T-cell (primary cell): ENCODE data around the gene ASNS. TPM values are rescaled to one million over a fixed set of nuclear protein-coding genes. Genes with fewer than 3 reads are reported as not detected.
A peak's percentile ranks its signal among the peaks of the same experiment; 100 is the strongest.

Experiments
- ATAC-seq, 4 experiments: fragments of 200-7000 bp in 3 of 4; fragments of 150-1000 bp in 1 of 4; cut with Tn5 transposase; replicated peaks in 1 of 4; 1 replicate in 3 of 4; 2 replicates in 1 of 4; pipeline ENCODE4 v1.10.0; 2021; ENCODE audit warnings: moderate library complexity in 3 of 4, mild to moderate bottlenecking in 2 of 4, moderate number of reproducible peaks in 1 of 4
- CTCF ChIA-PET, 2 donors: fragments of 300-600 bp; sonication (Branson Sonifier 250); formaldehyde crosslinking; loops; one replicate each; lab custom pipeline; 2022; ENCODE audit warnings: antibody characterized with exemption in 2 of 2; lab: Charles Lee
- POLR2A ChIA-PET, 2 donors: fragments of 300-600 bp; sonication (Branson Sonifier 250); formaldehyde crosslinking; loops; one replicate each; lab custom pipeline; 2022; ENCODE audit warnings: antibody characterized with exemption in 2 of 2; lab: Charles Lee
- DNase-seq, 35 experiments: peaks; one replicate each; pipeline versions ENCODE4 v3.0.0 to v3.0.0-alpha.2; 2013 to 2023
- H3K27ac ChIP-seq: one replicate; pipeline ENCODE4 v1.5.1; 2013; ENCODE audit warnings: low read length
- H3K27me3 ChIP-seq, 2 experiments: replicated peaks in 1 of 2; 1 replicate in 1 of 2; 2 replicates in 1 of 2; pipeline versions ENCODE4 v1.6.1 to v1.7.0; 2013; ENCODE audit warnings: low read length in 1 of 2, mixed read lengths in 1 of 2; ENCODE audit not compliant: control insufficient read depth in 2 of 2, insufficient read depth in 2 of 2; ENCODE audit errors: extremely low read depth in 1 of 2
- H3K36me3 ChIP-seq, 2 donors: 1 replicate in 1 of 2; 2 replicates in 1 of 2; pipeline versions ENCODE4 v1.6.1 to v1.7.0; 2013; ENCODE audit warnings: low read length in 1 of 2; ENCODE audit not compliant: control insufficient read depth in 2 of 2, insufficient read depth in 1 of 2; ENCODE audit errors: extremely low read depth in 1 of 2
- H3K4me1 ChIP-seq, 2 experiments: 1 replicate in 1 of 2; 2 replicates in 1 of 2; pipeline versions ENCODE4 v1.6.1 to v1.7.0; 2013; ENCODE audit warnings: low read length in 2 of 2, mixed read lengths in 1 of 2; ENCODE audit not compliant: insufficient read depth in 2 of 2, control insufficient read depth in 1 of 2; ENCODE audit errors: extremely low read depth in 1 of 2
- H3K4me3 ChIP-seq, 2 donors: 1 replicate in 1 of 2; 2 replicates in 1 of 2; pipeline versions ENCODE4 v1.5.1 to v1.7.0; 2013; ENCODE audit warnings: mild to moderate bottlenecking in 2 of 2, low read length in 1 of 2, moderate library complexity in 1 of 2; ENCODE audit not compliant: control insufficient read depth in 1 of 2; ENCODE audit errors: extremely low read depth in 1 of 2
- H3K9me3 ChIP-seq: 2 replicates; pipeline ENCODE4 v1.7.0; 2013
- H3K27ac Mint-ChIP-seq, 2 donors: one replicate each; pipeline ENCODE4 v1.8.0; 2020 to 2021; ENCODE audit warnings: mild to moderate bottlenecking in 2 of 2, mixed read lengths in 2 of 2
- H3K27me3 Mint-ChIP-seq, 2 donors: one replicate each; pipeline ENCODE4 v1.8.0; 2021 to 2022; ENCODE audit warnings: mixed read lengths in 2 of 2
- H3K36me3 Mint-ChIP-seq: one replicate; pipeline ENCODE4 v1.8.0; 2021; ENCODE audit warnings: mixed read lengths
- H3K4me1 Mint-ChIP-seq, 3 donors: one replicate each; pipeline ENCODE4 v1.8.0; 2020 to 2022; ENCODE audit warnings: mixed read lengths in 3 of 3, mild to moderate bottlenecking in 1 of 3
- H3K4me3 Mint-ChIP-seq, 3 donors: one replicate each; pipeline ENCODE4 v1.8.0; 2020 to 2022; ENCODE audit warnings: mild to moderate bottlenecking in 3 of 3, mixed read lengths in 3 of 3, moderate library complexity in 3 of 3
- H3K9me3 Mint-ChIP-seq, 3 donors: one replicate each; pipeline ENCODE4 v1.8.0; 2020 to 2022; ENCODE audit warnings: mixed read lengths in 3 of 3
- WGBS: methylation state at CpG from one replicate; pipeline ENCODE4 v1.1.5; 2013; ENCODE audit warnings: missing lambda C conversion rate; ENCODE audit not compliant: insufficient coverage; 5-methylcytosine and 5-hydroxymethylcytosine counted together
- total RNA-seq, 35 experiments: library from RNA in 6 of 35; stranded (reverse) in 6 of 35; fragments of 120-200 nt in 1 of 35; gene quantifications; one replicate each; pipeline versions ENCODE4 v1.2.1 to v1.2.4 and lab custom pipeline; 2013 to 2026

ASNS gene
- total RNA-seq, 5 donors from 2014 or later (not counting 1 experiment from before 2014, with no cell fraction given) = 15.4 to 46.0 (median 27.7) TPM

GRCh38 chr7:97835296-97836138 lies 36.7 kb downstream of the ASNS start:
- no peak overlapping the region for H3K4me3 ChIP-seq
- Mint-ChIP-seq H3K36me3 (no peaks in the 10 kb centered on the region), H3K27ac (no peak overlapping the region), H3K4me3 (no peak overlapping the region), H3K9me3 (no peaks in the 10 kb centered on the region), H3K4me1 (no peaks in the 10 kb centered on the region), H3K27me3 (peaks cover 45 to 50% of the 10 kb centered on the region in 2 donors)
- H3K9me3 ChIP-seq = no peaks in the 10 kb centered on the region
- 95% methylated on average over 3 of the region's 12 CpGs for WGBS
- ChIA-PET POLR2A (no interaction called here), CTCF (interaction anchor here (0.6 to 1.9 kb wide), 10 partner anchors 9 to 1919 kb away, joined by 3 to 8 read pairs (median 4); no protein-coding TSS in a partner anchor)
- H3K36me3 ChIP-seq = no peaks in the 10 kb centered on the region
- H3K27me3 ChIP-seq = peaks cover 7 to 10% of the 10 kb centered on the region in 2 experiments
- no peak overlapping the region for H3K27ac ChIP-seq
- H3K4me1 ChIP-seq = no peaks in the 10 kb centered on the region
- DNase-seq (peak in 34 of 35 experiments; percentile 2 to 70 (median 42)), ATAC-seq (peak in 3 of 4 experiments; percentile 59 to 75 (median 65))

DNA sequence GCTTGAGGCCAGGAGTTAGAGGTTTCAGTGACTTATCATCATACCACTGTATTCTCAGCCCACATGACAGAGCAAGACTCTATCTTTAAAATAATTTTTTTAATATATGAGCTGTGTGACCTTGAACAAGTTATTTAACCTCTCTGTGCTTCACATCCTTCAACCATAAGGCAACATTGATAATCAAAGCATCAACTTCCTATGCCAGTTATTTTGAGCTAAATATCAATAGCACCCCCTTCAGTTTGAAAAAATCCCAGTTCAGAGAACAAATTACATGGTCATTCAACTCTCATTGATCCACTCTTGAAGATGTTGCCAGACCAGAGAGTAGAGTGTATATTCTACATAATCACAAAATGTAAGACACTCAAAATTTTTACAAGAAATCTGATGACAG lies 53.0 kb downstream of the ASNS start:
- H3K36me3 ChIP-seq = no peaks in the 10 kb centered on the region
- CTCF ChIA-PET = interaction anchor here in 1 of 2 donors (1.8 kb wide), 1 partner anchor 17 kb away, joined by 4 read pairs; no protein-coding TSS in a partner anchor
- H3K27ac Mint-ChIP-seq = no peak overlapping the region
- ATAC-seq = no peak
- H3K27me3 ChIP-seq = no peaks in the 10 kb centered on the region
- no peaks in the 10 kb centered on the region for H3K4me1 ChIP-seq
- no peaks in the 10 kb centered on the region for H3K36me3 Mint-ChIP-seq
- no peaks in the 10 kb centered on the region for H3K9me3 ChIP-seq
- H3K4me3 Mint-ChIP-seq = no peak overlapping the region
- no peak overlapping the region for H3K27ac ChIP-seq
- POLR2A ChIA-PET = no interaction called here
- no peak for DNase-seq
- no peak overlapping the region for H3K4me3 ChIP-seq
- H3K4me1 Mint-ChIP-seq = no peaks in the 10 kb centered on the region
- H3K9me3 Mint-ChIP-seq = no peaks in the 10 kb centered on the region
- peaks cover 0 to 5% of the 10 kb centered on the region in 2 donors for H3K27me3 Mint-ChIP-seq

DNA sequence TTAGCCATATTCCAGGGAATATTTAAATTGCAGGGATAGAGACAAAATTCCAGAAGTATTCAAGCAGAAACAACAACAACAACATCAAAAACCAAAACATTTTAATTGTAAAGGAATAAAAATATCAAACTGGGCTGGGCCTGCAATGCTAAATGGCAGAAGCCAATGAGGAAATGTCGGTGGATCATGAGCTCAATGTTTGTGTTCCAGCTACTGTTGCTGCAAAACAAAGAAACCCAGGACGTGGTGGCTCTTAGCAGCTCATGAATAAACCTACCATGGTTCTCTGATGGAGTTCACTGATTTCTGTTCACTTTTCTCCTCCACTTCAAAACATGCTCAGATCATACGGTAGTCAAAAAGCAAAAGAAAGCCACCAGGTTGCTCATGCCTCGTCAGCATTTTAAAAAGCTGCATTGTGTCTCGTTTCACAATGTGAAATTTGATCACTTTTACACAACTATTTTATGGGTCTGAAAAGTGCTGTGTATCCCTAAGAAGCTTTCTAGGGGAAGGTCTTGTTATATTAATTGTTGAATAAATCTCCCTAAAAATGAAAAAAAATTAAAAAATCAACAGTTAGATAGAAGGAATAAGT lies 54.0 kb downstream of the ASNS start:
- 57% methylated on average over 2 of the region's 5 CpGs for WGBS
- H3K9me3 ChIP-seq = no peaks in the 10 kb centered on the region

More for the DNA sequence above, 54.0 kb downstream of the ASNS start:
- no peaks in the 10 kb centered on the region for H3K36me3 ChIP-seq
- no peak overlapping the region for H3K4me3 ChIP-seq
- ATAC-seq = no peak
- no peak for DNase-seq
- ChIA-PET CTCF (interaction anchor here in 1 of 2 donors (1.8 kb wide), 1 partner anchor 18 kb away, joined by 4 read pairs; no protein-coding TSS in a partner anchor), POLR2A (no interaction called here)
- no peaks in the 10 kb centered on the region for H3K36me3 Mint-ChIP-seq
- no peaks in the 10 kb centered on the region for H3K4me1 ChIP-seq
- no peaks in the 10 kb centered on the region for H3K9me3 Mint-ChIP-seq
- no peaks in the 10 kb centered on the region for H3K4me1 Mint-ChIP-seq
- H3K27me3 ChIP-seq = no peaks in the 10 kb centered on the region
- H3K4me3 Mint-ChIP-seq = no peak overlapping the region
- peaks cover 3% of the 10 kb centered on the region in 2 donors for H3K27me3 Mint-ChIP-seq
- H3K27ac Mint-ChIP-seq = no peak overlapping the region
- H3K27ac ChIP-seq = no peak overlapping the region

Other genes with a start within 250 kb of the ASNS start
- gene TAC1, start 140.3 kb downstream of the ASNS start, total RNA-seq = not detected
- gene OCM2, start 117.8 kb upstream of the ASNS start, total RNA-seq = not detected
- 10 to 100 TPM; 15.4 to 26.8 (median 23.4) TPM for gene LMTK2, start 234.5 kb upstream of the ASNS start, total RNA-seq